Breast epithelium (tissue), 3 donors: ENCODE measurements around the gene NFKB1.
"Not testable (repeated sequence)": the region's sequence is repeated elsewhere in the genome, so short reads cannot be mapped to it uniquely, and the experiment has no call there.

Experiments
- POLR2A ChIP-seq: fragments of 450-650 bp; IDR thresholded peaks from one replicate; pipeline ENCODE4 v1.6.1; 2016; ENCODE audit warnings: antibody characterized with exemption, mild to moderate bottlenecking, moderate library complexity
- POLR2AphosphoS5 ChIP-seq, 3 donors: sonication (generic); formaldehyde crosslinking; IDR thresholded peaks; one replicate each; pipeline ENCODE4 v1.6.1; 2017; ENCODE audit warnings: antibody characterized with exemption in 3 of 3
- TF ChIP-seq, protein P1 (sequence below), 3 donors: fragments of 450-650 bp; IDR thresholded peaks; one replicate each; pipeline ENCODE4 v1.5.1; 2016 to 2017; ENCODE audit warnings: antibody characterized with exemption in 3 of 3, mild to moderate bottlenecking in 3 of 3, moderate library complexity in 3 of 3

GRCh38 chr4:102619776-102620631 is 118.8 kb downstream of the NFKB1 start:
- TF ChIP-seq, protein P1, sequence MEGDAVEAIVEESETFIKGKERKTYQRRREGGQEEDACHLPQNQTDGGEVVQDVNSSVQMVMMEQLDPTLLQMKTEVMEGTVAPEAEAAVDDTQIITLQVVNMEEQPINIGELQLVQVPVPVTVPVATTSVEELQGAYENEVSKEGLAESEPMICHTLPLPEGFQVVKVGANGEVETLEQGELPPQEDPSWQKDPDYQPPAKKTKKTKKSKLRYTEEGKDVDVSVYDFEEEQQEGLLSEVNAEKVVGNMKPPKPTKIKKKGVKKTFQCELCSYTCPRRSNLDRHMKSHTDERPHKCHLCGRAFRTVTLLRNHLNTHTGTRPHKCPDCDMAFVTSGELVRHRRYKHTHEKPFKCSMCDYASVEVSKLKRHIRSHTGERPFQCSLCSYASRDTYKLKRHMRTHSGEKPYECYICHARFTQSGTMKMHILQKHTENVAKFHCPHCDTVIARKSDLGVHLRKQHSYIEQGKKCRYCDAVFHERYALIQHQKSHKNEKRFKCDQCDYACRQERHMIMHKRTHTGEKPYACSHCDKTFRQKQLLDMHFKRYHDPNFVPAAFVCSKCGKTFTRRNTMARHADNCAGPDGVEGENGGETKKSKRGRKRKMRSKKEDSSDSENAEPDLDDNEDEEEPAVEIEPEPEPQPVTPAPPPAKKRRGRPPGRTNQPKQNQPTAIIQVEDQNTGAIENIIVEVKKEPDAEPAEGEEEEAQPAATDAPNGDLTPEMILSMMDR (IDR thresholded peaks at IDR 0.05) = not testable (repeated sequence)
- not testable (repeated sequence) for TF ChIP-seq POLR2AphosphoS5 (IDR thresholded peaks at IDR 0.05); POLR2A
